Anterior cingulate cortex (tissue), 58 donors: Measurements from ENCODE around the gene MB21D2.
"Not testable (repeated sequence)": the region's sequence is repeated elsewhere in the genome, so short reads cannot be mapped to it uniquely, and the experiment has no call there.

Source experiments
- DNase-seq, 58 donors: peaks; one replicate each; lab custom pipeline; 2025; lab: John Stamatoyannopoulos, UW

The MB21D2 gene

DNA sequence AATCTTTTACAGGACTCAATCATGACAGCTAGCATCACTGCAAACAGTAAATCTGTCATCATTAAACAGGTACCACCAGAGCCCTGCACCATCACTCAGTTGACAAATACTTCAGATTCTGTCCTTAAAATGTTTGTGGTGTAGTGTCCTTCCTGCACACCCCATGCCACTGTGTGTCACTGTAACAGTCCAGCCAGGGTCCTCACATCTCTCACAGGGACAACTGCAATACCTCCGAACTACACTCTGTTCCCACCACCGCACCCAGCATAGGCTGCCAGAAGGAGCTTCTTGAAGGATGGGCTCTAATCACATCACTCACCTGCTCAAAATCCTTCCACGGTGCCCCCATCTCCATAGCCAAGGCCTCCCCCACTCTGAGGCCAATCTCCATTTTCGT, 100.2 kb downstream of the MB21D2 start:
- DNase-seq: no peak

GRCh38 chr3:192817053-192817452, 100.6 kb downstream of the MB21D2 start:
- DNase-seq: no peak

DNA sequence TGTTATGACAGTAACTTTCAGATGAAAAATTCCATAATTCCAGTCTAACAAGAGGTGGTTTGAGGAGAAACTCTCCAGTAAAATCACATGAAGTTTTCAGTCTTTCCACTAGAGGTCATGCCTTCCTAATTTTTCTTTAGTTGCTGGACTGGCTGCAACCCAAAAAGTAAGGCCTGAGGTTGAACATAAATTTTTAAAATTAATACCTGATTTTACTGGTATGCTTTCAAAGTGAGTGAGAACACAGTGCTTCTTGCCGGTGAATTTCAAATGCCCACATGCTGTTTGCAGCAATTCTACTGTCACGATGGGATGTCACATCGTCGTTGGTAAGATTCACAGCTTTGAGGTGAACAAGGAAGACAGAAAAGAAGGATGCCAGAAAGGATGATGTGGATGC, 101.3 kb downstream of the MB21D2 start:
- DNase-seq: peak in 2 of 58 donors; percentile 7 to 21

DNA sequence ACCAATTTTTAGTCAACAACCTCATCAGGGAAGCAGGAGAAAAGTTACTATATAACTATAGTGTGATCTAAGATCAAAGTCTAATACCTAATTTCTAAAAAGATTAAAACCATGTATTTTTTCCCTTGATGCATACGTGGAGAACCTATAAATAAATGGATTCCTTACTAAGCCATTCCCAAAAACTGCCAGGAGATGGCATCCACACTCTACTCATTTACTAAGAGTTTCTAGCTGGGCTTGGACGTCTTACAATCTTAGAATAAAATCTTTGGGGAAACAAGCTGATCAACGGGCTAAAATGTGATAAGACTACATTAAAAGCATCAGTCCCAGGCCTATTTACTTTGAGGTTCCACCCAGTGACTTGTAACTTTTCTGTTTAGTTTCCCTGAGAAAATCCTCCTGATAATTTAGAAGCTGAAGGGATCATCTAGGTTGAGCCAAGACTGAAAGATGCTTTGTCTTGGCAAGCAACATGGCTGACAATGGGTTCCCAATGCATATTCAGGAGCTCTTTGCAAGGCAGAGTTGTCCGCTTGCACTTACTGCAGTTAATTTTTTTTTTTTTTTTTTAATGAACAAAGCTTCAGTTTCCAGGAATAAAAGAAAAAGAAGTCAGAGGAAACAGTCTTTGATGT, 104.8 kb downstream of the MB21D2 start:
- DNase-seq: peak in 15 of 58 donors; percentile 3 to 69 (median 16)

DNA sequence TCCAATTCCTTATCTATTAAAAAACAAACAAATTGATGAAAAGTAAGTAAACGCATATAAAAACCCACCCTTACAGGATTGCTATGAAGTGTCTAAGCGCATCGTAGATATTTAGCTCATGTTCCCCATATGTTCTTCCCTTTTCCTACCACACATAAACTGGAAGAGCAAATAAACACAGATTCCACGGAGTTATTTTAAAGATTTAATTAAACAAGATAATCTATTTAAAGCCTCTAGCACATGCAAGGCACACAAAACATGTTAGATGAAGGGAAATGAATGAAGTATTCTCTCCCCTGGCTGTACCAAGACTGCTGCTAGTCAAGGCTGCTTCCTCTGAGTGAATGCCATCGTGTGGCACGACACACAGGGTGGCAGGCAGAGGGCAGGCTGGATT, 111.9 kb downstream of the MB21D2 start:
- no peak for DNase-seq

DNA sequence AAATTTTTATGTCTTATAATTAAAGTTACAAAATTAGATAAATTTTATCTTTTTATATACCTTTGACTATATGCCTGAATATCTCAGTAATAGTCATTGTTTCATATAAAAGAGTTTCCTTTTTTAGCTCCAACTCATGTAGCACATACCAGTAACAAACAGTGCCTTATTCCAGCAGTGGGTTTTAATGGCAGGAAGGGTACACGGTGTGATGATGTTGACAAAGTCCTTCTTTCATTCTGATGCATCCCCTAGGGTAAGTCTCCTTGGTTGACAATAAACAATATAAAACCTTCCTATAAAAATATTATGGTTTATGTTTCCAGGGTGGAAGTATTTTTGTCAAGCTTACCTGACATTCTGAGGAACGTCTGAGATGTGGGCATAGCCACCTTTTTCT, 113.2 kb downstream of the MB21D2 start:
- no peak for DNase-seq

GRCh38 chr3:192802957-192803899, 114.4 kb downstream of the MB21D2 start:
- DNase-seq: peak in 17 of 58 donors; percentile 5 to 60 (median 21)

- no peak for DNase-seq
Measured at GRCh38 chr3:192801985-192802384, 115.7 kb downstream of the MB21D2 start.

DNA sequence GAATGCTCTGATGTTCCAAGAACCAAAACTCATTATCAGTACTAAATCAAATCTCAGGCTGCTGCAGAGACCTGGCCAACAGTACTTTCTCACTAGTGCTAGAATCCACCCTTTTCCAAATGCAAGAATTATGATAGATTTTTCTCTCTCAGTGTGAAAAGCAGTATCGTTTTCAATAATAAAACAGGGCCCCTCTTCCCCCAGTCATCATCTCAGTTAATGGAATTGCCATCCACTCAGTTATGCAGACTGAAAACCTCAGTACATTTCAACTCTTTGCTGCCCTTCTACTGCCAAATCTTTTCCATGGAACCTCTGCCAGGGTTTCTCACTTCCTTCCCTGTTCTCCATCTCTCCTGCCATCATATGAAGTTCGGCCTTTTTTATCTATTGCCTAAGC, 117.9 kb downstream of the MB21D2 start:
- no peak for DNase-seq

GRCh38 chr3:192795021-192795420, 122.6 kb downstream of the MB21D2 start:
- DNase-seq: no peak

GRCh38 chr3:192794216-192794615, 123.4 kb downstream of the MB21D2 start:
- DNase-seq: no peak

- DNase-seq: not testable (repeated sequence)
Measured at GRCh38 chr3:192788816-192789515, 128.7 kb downstream of the MB21D2 start.

DNA sequence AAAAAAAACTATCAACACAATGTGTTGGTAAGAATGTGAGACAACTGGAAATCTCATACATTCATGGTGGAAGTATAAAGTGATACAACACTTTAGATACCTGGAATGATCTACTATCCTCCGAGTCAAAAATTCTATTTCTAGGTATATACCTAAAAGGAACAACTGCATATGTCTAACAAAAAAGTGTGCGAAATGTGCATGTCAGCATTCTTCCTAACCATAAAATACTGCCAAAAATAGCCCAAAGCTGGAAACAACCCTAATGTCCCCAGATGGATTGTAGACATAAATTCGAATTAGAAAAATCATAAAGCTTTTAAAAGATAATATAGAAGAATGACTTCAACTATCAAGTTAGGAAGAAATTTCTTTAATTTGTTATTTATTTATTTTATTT, 139.1 kb downstream of the MB21D2 start:
- DNase-seq: no peak

- not testable (repeated sequence) for DNase-seq
Measured at GRCh38 chr3:192774341-192774740, 143.3 kb downstream of the MB21D2 start.

GRCh38 chr3:192772240-192772894, 145.3 kb downstream of the MB21D2 start:
- peak in 30 of 58 donors; percentile 0 to 49 (median 5) for DNase-seq

DNA sequence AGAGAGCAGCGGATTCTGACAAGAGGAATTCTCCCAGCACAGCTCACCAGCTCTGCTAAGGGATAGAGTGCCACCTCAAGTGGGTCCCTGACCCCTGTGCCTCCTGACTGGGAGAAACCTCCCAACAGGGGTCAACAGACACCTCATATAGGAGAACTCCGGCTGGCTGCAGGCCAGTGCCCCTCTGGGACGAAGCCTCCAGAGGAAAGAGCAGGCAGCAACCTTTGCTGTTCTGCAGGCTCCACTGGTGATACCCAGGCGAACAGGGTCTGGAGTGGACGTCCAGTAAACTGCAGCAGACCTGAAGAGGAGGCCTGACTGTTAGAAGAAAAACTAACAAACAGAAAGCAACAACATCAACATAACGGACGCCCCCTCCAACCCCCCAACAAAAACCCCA, 159.0 kb downstream of the MB21D2 start:
- DNase-seq: no peak

- no peak for DNase-seq
Measured at GRCh38 chr3:192751148-192751547, 166.5 kb downstream of the MB21D2 start.

GRCh38 chr3:192750201-192750600, 167.5 kb downstream of the MB21D2 start:
- DNase-seq: no peak

GRCh38 chr3:192747746-192748145, 169.9 kb downstream of the MB21D2 start:
- DNase-seq: peak in 8 of 58 donors; percentile 1 to 43 (median 4)

GRCh38 chr3:192747145-192747544, 170.5 kb downstream of the MB21D2 start:
- no peak for DNase-seq
